Lung (tissue), 12 donors: ENCODE measurements around the gene C10orf105. TPM values are rescaled to one million over a fixed set of nuclear protein-coding genes. Genes with fewer than 3 reads are reported as not detected.

ENCODE experiments used
- ATAC-seq: fragments of 200-7000 bp; cut with Tn5 transposase; one replicate; pipeline ENCODE4 v1.9.1; 2020; ENCODE audit warnings: moderate number of reproducible peaks; ENCODE audit not compliant: insufficient read depth, low FRiP score
- DNase-seq, 3 donors: peaks; one replicate each; pipeline ENCODE4 v3.0.0-alpha.2; 2013 to 2017
- H3K27ac ChIP-seq, 2 donors: one replicate each; pipeline ENCODE4 v1.5.1; 2013; ENCODE audit warnings: mild to moderate bottlenecking in 2 of 2, moderate library complexity in 2 of 2, control low read depth in 1 of 2, inconsistent platforms in 1 of 2, low read depth in 1 of 2, low read length in 1 of 2
- H3K27me3 ChIP-seq, 3 donors: one replicate each; pipeline ENCODE4 v1.5.1; 2013; ENCODE audit warnings: low read length in 2 of 3; ENCODE audit not compliant: control insufficient read depth in 3 of 3, insufficient read depth in 3 of 3
- H3K36me3 ChIP-seq, 4 donors: one replicate each; pipeline ENCODE4 v1.5.1; 2013; ENCODE audit warnings: low read length in 4 of 4, mild to moderate bottlenecking in 1 of 4, moderate library complexity in 1 of 4; ENCODE audit not compliant: control insufficient read depth in 4 of 4, insufficient read depth in 4 of 4
- H3K4me1 ChIP-seq, 5 donors: one replicate each; pipeline ENCODE4 v1.5.1; 2013; ENCODE audit warnings: low read length in 5 of 5, mild to moderate bottlenecking in 2 of 5, moderate library complexity in 1 of 5; ENCODE audit not compliant: control insufficient read depth in 5 of 5, insufficient read depth in 5 of 5
- H3K4me3 ChIP-seq: one replicate; pipeline ENCODE4 v1.5.1; 2013; ENCODE audit warnings: mild to moderate bottlenecking, control low read depth, moderate library complexity
- H3K9ac ChIP-seq, 2 donors: one replicate each; pipeline ENCODE4 v1.5.1; 2013; ENCODE audit warnings: low read length in 2 of 2, control low read depth in 1 of 2; ENCODE audit not compliant: insufficient read depth in 1 of 2
- H3K9me3 ChIP-seq, 4 donors: one replicate each; pipeline ENCODE4 v1.5.1; 2013; ENCODE audit warnings: low read length in 3 of 4, mild to moderate bottlenecking in 1 of 4, moderate library complexity in 1 of 4; ENCODE audit not compliant: control insufficient read depth in 4 of 4, insufficient read depth in 3 of 4
- CTCF ChIP-seq: IDR thresholded peaks from 2 replicates; pipeline ENCODE4 v1.5.1; 2012; ENCODE audit warnings: mild to moderate bottlenecking; ENCODE audit errors: control extremely low read depth, extremely low read depth
- WGBS, 2 donors: extraction: QIAGEN DNeasy Blood & Tissue Kit; methylation state at CpG; one replicate each; pipeline ENCODE4 v1.1.7; 2013; 5-methylcytosine and 5-hydroxymethylcytosine counted together
- polyA plus RNA-seq, 2 donors: library from polyadenylated mRNA; stranded (reverse); fragments of 200-250 nt; gene quantifications; one replicate each; pipeline ENCODE4 v1.2.1, GENCODE V29; 2013
- total RNA-seq, 2 donors: library from RNA; depleted of rRNA in 1 of 2; stranded (reverse); fragments of >200 nt in 1 of 2; gene quantifications; one replicate each; pipeline ENCODE4 v1.2.1, GENCODE V29; 2014 to 2021
- donor health status: control.
- donor health status: control.
- donor health status: Bipolar disorder and iron deficiency.
- donor health status: healthy.
- donor health status: DM: yes; HTN: yes; CAD: no.

The C10orf105 gene
- total and polyA plus RNA-seq, 4 donors: 0.14 to 0.58 (median 0.27) TPM

GRCh38 chr10:71762324-71762723 is 42.7 kb upstream of the C10orf105 start:
- TF ChIP-seq CTCF: no peak
- no peaks in the 10 kb centered on the region for H3K9me3 ChIP-seq
- peaks cover 0 to 43% (median 10%) of the 10 kb centered on the region in 5 donors for H3K4me1 ChIP-seq
- no peak for DNase-seq
- no peak overlapping the region for H3K4me3 ChIP-seq
- H3K9ac ChIP-seq: no peak overlapping the region
- WGBS, 2 donors: 85 to 88% methylated on average over 5 of the region's 5 CpGs
- peak overlapping the region in 1 of 2 donors; percentile 21 for H3K27ac ChIP-seq
- ATAC-seq: no peak
- peaks cover 0 to 16% (median 0%) of the 10 kb centered on the region in 4 donors for H3K36me3 ChIP-seq
- no peaks in the 10 kb centered on the region for H3K27me3 ChIP-seq

GRCh38 chr10:71761541-71762113 is 42.0 kb upstream of the C10orf105 start:
- WGBS, 2 donors: 92 to 93% methylated on average over 26 of the region's 26 CpGs
- H3K9me3 ChIP-seq: no peaks in the 10 kb centered on the region
- H3K36me3 ChIP-seq: peaks cover 0 to 16% (median 0%) of the 10 kb centered on the region in 4 donors
- TF ChIP-seq CTCF: no peak
- DNase-seq (no peak), ATAC-seq (no peak)
- H3K4me1 ChIP-seq: peaks cover 5 to 37% (median 11%) of the 10 kb centered on the region in 5 donors
- no peak overlapping the region for H3K4me3 ChIP-seq
- H3K27ac ChIP-seq: peak overlapping the region in 1 of 2 donors; percentile 0
- H3K27me3 ChIP-seq: no peaks in the 10 kb centered on the region
- H3K9ac ChIP-seq: no peak overlapping the region

GRCh38 chr10:71761105-71761511 is 41.5 kb upstream of the C10orf105 start:
- TF ChIP-seq CTCF: no peak
- Histone ChIP-seq H3K36me3 (peaks cover 0 to 16% (median 0%) of the 10 kb centered on the region in 4 donors), H3K9me3 (no peaks in the 10 kb centered on the region), H3K4me1 (peaks cover 10 to 35% (median 13%) of the 10 kb centered on the region in 5 donors), H3K4me3 (no peak overlapping the region), H3K27me3 (no peaks in the 10 kb centered on the region), H3K9ac (no peak overlapping the region), H3K27ac (peak overlapping the region in 1 of 2 donors; percentile 0)
- DNase-seq (no peak), ATAC-seq (no peak)
- WGBS, 2 donors: 92 to 93% methylated on average over 3 of the region's 3 CpGs
